ENCODE data around the gene STRADB. TPM values are rescaled to one million over a fixed set of nuclear protein-coding genes. Genes with fewer than 3 reads are reported as not detected.
"Not testable (repeated sequence)": the region's sequence is repeated elsewhere in the genome, so short reads cannot be mapped to it uniquely, and the experiment has no call there.

Gene STRADB
- total RNA-seq, 1 donor from 2014 or later: 40.5 TPM

DNA sequence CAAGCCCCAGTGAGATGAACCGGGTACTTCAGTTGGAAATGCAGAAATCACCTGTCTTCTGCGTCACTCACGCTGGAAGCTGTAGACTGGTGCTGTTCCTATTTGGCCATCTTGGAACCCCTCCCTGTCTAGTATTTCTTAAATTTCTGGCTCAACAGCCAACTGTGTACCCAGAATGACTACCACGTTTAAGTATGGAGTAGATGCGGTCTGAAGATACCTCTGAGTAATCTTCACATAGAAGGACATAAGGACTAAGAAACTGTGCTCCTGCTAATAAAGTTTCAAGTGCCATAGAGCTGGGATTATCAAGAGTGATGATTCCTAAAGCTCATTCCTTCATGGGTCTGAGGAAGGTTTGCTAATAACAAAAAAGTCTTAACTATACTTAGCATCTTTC lies 20.7 kb upstream of the STRADB start:
- H3K9me3 Mint-ChIP-seq (ENCODE audit: unreplicated experiment): peaks cover 6% of the 10 kb centered on the region
- H3K27ac Mint-ChIP-seq (ENCODE audit: unreplicated experiment): no peak overlapping the region
- H3K4me1 Mint-ChIP-seq (ENCODE audit: low read depth, unreplicated experiment): no peaks in the 10 kb centered on the region
- no peak overlapping the region for H3K4me3 Mint-ChIP-seq (ENCODE audit: unreplicated experiment)
- H3K27me3 Mint-ChIP-seq (ENCODE audit: unreplicated experiment): no peaks in the 10 kb centered on the region
- TF ChIP-seq, protein P1, sequence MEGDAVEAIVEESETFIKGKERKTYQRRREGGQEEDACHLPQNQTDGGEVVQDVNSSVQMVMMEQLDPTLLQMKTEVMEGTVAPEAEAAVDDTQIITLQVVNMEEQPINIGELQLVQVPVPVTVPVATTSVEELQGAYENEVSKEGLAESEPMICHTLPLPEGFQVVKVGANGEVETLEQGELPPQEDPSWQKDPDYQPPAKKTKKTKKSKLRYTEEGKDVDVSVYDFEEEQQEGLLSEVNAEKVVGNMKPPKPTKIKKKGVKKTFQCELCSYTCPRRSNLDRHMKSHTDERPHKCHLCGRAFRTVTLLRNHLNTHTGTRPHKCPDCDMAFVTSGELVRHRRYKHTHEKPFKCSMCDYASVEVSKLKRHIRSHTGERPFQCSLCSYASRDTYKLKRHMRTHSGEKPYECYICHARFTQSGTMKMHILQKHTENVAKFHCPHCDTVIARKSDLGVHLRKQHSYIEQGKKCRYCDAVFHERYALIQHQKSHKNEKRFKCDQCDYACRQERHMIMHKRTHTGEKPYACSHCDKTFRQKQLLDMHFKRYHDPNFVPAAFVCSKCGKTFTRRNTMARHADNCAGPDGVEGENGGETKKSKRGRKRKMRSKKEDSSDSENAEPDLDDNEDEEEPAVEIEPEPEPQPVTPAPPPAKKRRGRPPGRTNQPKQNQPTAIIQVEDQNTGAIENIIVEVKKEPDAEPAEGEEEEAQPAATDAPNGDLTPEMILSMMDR (IDR thresholded peaks at IDR 0.05; ENCODE audit: partially characterized antibody, unreplicated experiment): no peak
- DNase-seq: no peak
- H3K36me3 Mint-ChIP-seq (ENCODE audit: unreplicated experiment): peaks cover 24% of the 10 kb centered on the region

DNA sequence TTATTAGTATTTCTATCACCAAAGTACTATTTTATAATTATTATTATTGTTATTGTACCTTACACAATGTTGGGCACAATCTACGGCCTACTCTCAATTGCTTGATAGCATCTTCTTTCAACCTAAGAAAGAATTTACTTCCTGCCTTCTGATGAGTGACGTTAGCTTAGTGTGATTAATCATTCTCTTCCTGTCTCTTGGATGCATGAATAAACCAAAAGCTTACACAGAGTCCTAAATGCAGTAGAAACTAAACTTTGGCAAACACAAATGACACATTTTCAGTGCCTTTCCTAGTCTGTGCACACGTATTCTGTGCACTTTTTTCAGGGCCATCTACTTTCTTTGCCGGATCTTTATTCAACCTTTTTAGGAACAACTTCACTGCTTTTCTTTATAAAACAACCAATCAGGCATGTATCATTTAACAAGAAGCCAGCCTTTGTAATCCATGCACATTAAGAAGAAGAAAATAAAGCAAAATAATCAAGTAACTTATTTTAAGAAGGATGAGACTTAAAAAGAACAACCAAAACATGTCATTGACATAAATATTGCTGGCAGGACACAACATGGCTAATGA lies 19.4 kb upstream of the STRADB start:
- TF ChIP-seq, protein P1 (IDR thresholded peaks at IDR 0.05; ENCODE audit: partially characterized antibody, unreplicated experiment): no peak
- peaks cover 24% of the 10 kb centered on the region for H3K36me3 Mint-ChIP-seq (ENCODE audit: unreplicated experiment)
- peaks cover 6% of the 10 kb centered on the region for H3K9me3 Mint-ChIP-seq (ENCODE audit: unreplicated experiment)
- H3K4me1 Mint-ChIP-seq (ENCODE audit: low read depth, unreplicated experiment): no peaks in the 10 kb centered on the region
- no peak overlapping the region for H3K27ac Mint-ChIP-seq (ENCODE audit: unreplicated experiment)
- DNase-seq: no peak
- H3K27me3 Mint-ChIP-seq (ENCODE audit: unreplicated experiment): no peaks in the 10 kb centered on the region
- H3K4me3 Mint-ChIP-seq (ENCODE audit: unreplicated experiment): no peak overlapping the region

DNA sequence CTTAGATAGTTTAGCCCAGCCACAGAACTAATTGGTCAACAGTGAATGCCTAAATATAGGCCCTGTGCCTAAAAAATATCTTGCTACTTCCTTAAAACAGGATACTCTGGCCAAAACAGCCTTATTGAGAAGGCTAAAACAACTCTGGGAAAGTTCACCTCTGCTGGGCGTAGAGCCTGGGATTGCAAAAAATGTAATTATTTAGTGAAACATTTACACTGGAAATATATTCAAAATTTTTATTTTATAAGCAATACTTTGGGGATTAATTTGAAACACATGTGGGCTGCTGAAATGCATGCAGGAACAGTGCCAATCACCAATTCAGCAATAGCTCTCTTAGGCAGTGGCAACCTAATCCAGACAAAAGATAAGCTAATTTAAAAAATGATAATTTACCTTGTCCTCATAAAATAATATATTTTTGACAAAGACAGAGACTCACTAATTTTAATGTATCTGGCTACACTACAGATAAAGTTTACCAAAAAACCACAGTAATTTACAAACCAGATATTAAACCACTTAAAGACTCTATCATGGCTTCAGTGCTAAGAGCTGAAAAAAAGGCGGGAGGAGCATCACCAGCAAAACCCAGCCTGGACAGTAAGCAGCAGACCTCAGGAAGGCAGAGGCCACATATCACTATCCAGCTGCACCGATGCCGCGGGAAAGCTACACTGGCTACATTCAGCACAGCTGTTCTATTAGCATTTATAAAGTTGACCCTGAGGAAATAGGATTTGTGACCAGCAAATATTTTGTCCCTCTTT lies 18.7 kb upstream of the STRADB start:
- no peak overlapping the region for H3K4me3 Mint-ChIP-seq (ENCODE audit: unreplicated experiment)
- no peak overlapping the region for H3K27ac Mint-ChIP-seq (ENCODE audit: unreplicated experiment)
- H3K9me3 Mint-ChIP-seq (ENCODE audit: unreplicated experiment): peaks cover 4% of the 10 kb centered on the region
- no peak for DNase-seq
- no peaks in the 10 kb centered on the region for H3K4me1 Mint-ChIP-seq (ENCODE audit: low read depth, unreplicated experiment)
- peaks cover 24% of the 10 kb centered on the region for H3K36me3 Mint-ChIP-seq (ENCODE audit: unreplicated experiment)
- H3K27me3 Mint-ChIP-seq (ENCODE audit: unreplicated experiment): no peaks in the 10 kb centered on the region
- TF ChIP-seq, protein P1 (IDR thresholded peaks at IDR 0.05; ENCODE audit: partially characterized antibody, unreplicated experiment): no peak

DNA sequence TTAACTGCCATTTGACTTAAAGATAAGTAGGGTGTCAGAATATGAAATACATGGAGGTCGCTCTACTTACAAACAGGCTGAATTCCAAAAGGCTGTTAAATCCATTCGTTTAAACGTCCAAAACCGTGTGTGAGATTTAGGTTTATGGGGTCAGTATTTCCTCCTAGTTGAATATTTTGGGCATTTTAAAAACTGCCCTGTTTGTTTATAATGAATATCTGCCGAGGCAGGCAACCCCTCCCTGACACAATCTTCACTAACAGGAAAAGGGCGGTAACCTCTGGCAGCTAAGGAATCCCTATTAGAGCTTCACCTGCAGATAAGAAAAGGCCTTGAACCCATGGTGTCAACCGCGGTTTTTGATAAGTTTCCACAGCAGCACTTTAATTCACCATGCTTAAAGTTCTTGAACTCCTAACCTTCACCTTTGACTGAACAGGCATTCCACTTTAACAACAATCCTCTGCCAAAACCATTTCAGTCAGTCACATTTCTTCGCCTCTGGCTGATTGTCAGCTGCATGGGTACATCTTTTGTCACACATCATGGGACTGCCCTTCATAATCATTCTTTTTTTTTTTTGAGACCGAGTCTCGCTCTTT lies 18.0 kb upstream of the STRADB start:
- no peak overlapping the region for H3K4me3 Mint-ChIP-seq (ENCODE audit: unreplicated experiment)
- H3K27ac Mint-ChIP-seq (ENCODE audit: unreplicated experiment): no peak overlapping the region
- H3K36me3 Mint-ChIP-seq (ENCODE audit: unreplicated experiment): peaks cover 24% of the 10 kb centered on the region
- no peak for DNase-seq
- H3K9me3 Mint-ChIP-seq (ENCODE audit: unreplicated experiment): peaks cover 4% of the 10 kb centered on the region
- TF ChIP-seq, protein P1 (IDR thresholded peaks at IDR 0.05; ENCODE audit: partially characterized antibody, unreplicated experiment): no peak
- no peaks in the 10 kb centered on the region for H3K4me1 Mint-ChIP-seq (ENCODE audit: low read depth, unreplicated experiment)
- H3K27me3 Mint-ChIP-seq (ENCODE audit: unreplicated experiment): no peaks in the 10 kb centered on the region

DNA sequence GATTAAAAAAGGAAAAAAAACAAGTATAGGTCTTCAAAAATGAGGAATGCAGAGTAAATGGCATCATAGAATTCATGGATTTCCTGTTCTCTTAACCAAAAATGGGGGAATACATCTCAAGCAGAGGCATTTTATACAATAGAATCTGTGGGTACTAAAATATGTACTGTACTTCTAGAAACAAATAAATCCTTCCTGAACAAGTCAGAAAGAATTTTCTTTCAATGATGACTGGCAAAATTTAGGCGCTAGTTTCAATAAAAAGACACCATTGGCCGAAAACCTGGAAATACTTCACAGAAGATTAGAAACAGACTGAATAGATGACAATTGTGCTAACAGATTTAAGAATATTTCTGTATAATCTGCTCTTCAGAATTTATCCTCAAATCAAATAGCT lies 15.4 kb upstream of the STRADB start:
- Mint-ChIP-seq H3K4me1 (ENCODE audit: low read depth, unreplicated experiment) (no peaks in the 10 kb centered on the region), H3K36me3 (ENCODE audit: unreplicated experiment) (peaks cover 5% of the 10 kb centered on the region), H3K27ac (ENCODE audit: unreplicated experiment) (no peak overlapping the region), H3K27me3 (ENCODE audit: unreplicated experiment) (no peaks in the 10 kb centered on the region), H3K4me3 (ENCODE audit: unreplicated experiment) (no peak overlapping the region), H3K9me3 (ENCODE audit: unreplicated experiment) (no peaks in the 10 kb centered on the region)
- TF ChIP-seq, protein P1 (IDR thresholded peaks at IDR 0.05; ENCODE audit: partially characterized antibody, unreplicated experiment): no peak
- no peak for DNase-seq

DNA sequence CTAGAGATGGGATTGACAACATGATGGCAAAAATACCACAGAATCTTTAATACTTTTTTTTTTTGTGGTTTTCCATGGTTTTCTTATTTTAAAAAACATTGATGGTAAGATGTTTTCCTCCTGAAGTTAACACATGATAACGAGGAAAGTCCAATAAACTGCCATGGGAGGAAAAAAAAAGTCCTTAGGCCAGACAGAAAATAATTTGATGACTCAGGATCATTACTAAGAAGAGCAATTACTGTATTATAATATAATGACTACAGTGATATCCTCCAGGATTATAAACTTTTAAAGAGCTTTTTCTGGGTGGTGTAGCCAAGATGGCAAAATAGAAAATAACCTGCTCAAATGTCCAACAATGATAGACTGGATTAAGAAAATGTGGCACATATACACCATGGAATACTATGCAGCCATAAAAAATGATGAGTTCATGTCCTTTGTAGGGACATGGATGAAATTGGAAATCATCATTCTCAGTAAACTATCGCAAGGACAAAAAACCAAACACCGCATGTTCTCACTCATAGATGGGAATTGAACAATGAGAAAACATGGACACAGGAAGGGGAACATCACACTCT lies 12.1 kb upstream of the STRADB start:
- H3K4me3 Mint-ChIP-seq (ENCODE audit: unreplicated experiment); H3K27me3 Mint-ChIP-seq (ENCODE audit: unreplicated experiment); H3K27ac Mint-ChIP-seq (ENCODE audit: unreplicated experiment); H3K9me3 Mint-ChIP-seq (ENCODE audit: unreplicated experiment); H3K36me3 Mint-ChIP-seq (ENCODE audit: unreplicated experiment); H3K4me1 Mint-ChIP-seq (ENCODE audit: low read depth, unreplicated experiment); DNase-seq: not testable (repeated sequence)

Data from glutamatergic neuron (in vitro differentiated cells).